RPMI8226 (cell line): Measurements from ENCODE around the gene CRYM.
"Not testable (repeated sequence)": the region's sequence is repeated elsewhere in the genome, so short reads cannot be mapped to it uniquely, and the experiment has no call there.

Source experiments
- DNase-seq: peaks from one replicate; pipeline ENCODE4 v3.0.0-alpha.2; 2015

The CRYM gene

DNA sequence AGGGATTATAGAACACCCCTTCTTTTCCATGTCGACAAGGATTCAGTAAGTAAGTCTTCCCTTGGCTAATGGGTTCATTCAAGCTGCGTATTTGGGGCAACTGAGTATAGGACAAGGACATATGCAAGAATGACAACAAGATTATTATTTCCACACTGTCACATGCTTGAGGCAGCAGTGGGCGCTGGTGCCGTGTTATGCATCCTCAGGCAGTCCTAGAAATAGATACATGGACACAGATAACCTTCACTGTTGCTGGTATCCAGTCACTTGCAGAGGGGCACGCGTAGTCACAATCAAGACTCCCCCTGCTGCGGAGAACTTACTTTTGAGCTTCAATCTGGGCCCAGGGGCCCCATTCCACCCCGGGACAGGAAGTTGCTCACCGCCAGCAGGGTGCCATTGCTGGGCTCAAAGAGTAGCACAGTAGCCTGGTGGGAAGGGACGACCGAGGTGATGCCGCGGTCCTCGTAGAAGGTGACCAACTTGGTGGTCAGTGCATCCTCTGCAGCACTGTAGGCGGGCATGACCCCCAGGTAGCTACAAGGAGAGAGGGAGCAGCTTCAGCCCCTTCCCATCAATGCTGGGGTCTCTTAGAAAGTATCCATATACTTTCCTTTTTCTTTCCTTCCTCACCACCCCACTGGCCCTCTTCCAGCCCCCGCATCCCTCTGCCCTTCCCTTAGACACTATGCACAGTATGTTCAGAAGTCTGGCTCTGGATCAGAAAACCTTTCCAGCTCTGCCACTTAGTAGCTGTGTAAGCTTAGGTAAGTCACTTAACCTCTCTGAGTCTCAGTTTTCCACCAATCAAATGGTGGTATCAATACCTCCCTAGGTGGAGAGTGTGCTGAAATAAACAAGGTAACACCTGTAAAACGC, 804 bp downstream of the CRYM start:
- DNase-seq: no peak

DNA sequence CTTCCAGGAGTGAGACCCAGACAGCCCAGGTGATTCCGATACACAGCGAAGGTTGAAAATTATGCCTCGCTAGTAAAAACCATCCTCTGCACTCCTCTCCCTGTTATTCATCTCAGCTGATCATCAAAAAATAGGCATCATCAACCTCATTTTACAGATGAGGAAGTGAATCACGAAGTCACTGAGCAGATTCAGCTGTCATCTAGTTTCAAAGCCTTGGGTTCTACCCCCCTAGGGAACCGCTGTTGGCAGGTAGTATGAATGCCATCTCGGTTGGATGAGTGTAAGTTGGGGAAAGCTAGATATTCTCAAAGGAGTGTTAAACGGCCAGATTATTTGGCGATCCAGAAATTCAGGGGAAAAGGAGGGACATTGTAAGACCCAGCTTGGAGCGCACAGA, 2.0 kb downstream of the CRYM start:
- DNase-seq: peak; percentile 54

DNA sequence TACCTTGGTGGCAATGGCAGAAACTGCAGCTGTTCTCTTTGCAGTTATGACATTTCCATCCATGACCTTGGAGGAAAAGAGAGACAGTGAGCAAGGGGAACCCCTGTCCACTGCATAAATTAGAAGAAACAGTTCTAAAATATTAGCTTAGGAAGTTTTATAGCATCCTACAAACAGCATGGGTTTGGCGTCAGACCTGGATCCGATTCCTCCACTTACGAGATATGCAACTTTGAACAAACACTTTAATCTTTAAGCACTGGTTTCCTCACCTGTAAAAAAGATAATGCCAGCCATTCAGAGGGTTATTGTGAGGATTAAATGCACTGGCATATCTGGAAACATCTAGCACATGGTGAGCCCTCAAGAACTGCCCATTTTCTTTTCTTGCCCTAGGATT, 2.6 kb downstream of the CRYM start:
- no peak for DNase-seq

DNA sequence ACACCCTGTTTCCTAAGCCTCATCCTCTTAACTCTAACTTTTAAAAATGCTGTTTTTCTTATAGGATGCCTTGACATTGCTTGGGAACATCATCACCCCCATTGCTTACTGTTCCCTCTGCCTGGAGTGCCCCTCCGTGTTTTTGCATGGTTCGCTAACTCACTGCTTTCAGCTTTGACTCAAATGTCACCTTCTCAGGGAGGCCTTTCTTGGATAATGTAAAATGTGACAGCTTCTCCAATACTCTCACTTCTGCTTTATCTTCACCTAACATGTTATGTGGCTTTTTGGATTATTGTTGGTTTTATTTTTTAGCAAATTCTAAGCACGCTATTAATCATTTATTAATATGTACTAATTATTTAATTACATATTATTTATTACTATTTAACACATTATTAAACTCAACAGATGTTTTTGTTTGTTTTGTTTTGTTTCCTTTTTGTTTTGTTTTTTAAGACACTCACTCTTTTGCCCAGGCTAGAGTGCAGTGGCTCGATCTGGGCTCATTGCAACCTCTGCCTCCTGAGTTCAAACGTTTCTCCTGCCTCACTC, 3.8 kb downstream of the CRYM start:
- DNase-seq: no peak

DNA sequence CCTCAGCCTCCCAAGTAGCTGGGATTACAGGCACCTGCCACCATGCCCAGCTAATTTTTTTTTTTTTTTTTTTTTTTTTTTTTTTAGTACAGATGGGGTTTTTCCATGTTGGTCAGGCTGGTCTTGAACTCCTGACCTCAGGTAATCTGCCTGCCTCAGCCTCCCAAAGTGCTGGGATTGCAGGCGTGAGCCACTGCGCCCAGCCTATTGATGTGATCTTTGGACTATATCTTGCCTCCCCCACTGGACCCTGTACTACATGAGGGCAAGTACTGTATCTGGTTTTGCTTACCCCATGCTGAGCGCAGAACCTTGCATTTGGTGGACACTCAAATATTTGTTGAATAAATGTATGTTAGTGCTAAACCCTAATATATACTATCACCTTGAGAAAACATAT, 5.3 kb downstream of the CRYM start:
- DNase-seq: not testable (repeated sequence)

DNA sequence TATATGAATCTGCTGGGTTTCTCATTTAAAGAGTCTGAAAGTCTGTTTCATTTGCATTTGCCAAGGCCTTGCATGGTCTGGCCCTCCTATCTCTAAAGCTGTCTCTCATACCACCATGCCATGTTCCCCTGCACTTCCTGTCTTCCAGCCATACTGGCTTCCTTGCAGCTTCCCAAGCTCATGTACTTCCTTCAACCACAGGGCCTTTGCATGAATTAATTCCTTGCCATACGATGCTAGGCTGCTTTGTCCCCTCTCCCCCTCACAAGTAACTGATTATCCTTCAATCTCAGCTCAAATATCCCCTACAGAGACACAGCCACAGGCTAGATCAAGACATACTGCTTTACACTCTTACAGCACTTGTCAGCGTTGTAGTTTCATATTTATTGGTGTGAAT, 5.8 kb downstream of the CRYM start:
- no peak for DNase-seq

DNA sequence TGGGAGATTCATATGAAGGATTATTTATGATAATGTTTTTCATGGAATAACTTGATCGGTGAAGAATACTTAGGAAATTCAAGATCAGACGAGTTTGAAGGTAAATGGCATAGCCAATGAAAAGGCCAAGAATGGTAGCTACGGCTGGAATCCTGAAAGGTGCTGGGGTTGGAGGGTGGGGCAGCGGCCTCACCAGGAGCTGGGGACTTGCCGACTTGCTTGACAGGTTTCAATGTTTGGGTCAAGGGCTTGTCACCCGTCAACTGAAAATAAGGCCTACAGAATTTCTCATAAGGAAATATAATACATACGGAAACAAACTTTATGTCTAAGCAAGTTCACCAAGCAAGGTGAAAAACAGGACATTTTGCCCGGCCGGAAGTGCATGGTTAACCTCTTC, 9.9 kb downstream of the CRYM start:
- no peak for DNase-seq

DNA sequence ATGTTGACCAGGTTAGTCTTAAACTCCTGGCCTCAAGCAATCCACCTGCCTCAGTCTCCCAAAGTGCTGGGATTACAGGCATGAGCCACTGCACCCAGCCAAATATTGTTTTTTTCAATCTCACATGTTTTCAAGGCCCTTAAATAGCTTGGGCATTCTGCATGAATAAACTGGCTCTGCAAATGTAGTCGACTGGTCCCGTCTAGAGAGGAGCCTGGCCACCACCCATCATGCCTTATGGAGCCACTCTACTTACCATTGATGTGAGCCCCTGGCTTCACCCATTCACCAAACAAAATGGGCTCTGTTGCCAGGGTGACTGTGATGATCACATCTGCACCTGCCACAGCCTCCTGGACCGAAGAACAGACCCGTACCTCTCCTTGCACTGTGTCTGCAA, 10.8 kb downstream of the CRYM start:
- no peak for DNase-seq

DNA sequence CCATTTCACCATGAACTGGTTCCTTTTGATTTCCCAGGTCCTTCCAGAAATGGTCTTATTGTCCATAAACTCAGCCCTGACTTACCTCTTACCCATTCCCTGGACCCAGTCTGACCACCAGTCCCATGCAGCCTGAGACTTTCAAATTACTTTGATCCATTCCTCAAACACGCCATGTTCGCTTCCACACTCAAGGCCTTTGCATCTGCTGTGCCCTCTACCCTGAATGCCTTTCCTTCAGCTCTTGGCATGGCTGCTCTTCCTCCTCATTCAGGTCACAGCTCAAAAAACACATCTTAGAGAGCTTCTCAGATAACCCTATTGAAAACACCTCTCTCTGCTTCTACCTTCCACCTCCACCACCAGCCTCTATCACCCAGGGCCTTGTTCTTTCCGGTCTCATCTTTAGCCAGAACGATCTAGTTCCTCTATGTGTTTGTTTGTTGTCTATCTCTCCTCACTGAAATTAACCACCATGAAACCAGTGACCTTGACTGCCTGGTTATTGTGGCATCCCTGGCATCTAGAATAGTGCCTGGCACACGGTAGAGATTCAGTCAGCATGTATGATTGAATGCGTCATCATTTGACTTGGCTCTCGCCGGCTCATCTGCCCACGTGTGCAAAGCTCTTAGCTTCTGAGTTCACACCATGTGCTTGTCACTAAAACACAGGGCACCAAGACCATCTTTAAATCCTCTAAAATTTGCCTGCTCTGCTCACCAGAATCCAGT, 12.8 kb downstream of the CRYM start:
- DNase-seq: no peak

DNA sequence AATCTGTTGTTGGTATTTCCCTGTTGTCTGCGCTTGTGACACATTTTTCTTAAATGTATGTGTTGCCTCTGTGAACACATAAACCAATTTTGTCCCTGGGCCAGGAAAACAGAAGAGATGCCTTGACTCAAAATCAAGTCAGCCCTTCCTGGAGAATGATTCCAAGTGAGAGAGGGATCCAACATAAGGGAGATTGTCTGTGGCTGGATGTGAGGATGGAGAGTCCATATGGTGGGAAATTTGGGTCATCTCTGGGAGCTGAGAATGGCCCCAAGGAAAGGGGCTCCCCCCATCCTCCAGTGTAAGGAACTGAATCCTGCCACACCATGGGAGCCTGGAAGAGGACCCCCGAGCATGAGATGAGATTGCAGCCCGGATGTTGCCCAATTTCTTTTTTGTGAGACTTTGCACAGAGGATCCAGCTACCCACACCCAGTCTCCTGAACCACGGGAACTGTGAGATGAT, 13.5 kb downstream of the CRYM start:
- DNase-seq: no peak

DNA sequence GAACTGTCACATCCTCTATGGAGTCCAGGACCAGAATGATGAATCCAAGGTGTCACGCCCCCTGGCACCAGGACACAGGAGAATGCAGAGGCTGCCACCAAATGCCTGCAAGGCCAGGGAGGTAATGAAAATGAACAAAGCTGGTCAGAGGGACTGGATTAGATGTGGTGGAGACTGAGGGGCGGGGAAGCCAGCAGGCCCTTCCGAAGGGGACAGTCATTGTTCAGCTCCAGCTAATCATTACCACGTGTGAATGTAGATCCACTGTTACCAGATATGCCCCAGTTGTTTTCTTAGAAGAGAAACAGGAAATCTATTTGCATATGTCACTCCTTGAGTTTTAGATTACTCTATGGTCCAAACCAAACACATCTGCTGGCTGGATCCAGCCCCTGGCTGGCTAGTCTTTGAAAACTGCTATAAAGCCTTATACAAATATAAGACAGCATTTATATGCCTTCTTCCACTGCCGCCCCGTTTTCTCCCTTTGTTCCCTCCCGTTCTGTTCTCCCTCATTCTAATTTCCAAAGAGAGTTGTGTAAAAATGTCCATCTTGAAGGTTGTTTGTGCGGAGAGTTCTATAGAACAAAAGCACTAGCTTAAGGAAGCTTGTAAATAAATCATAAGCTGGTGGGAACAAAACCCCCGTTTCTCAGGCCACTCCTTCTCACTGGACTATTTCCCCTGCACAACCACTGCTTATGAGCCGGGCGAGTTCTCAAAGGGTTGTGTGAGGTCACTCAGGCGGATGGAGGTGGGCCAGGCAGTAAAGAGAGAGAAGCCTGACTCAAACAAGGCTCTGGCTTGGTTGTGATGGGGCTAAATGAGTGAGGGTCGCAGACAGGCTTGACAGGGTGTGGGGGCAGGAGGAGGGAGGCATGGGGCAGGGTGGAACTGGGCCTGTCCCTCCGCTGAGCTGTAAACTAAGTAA, 14.2 kb downstream of the CRYM start:
- DNase-seq: no peak

DNA sequence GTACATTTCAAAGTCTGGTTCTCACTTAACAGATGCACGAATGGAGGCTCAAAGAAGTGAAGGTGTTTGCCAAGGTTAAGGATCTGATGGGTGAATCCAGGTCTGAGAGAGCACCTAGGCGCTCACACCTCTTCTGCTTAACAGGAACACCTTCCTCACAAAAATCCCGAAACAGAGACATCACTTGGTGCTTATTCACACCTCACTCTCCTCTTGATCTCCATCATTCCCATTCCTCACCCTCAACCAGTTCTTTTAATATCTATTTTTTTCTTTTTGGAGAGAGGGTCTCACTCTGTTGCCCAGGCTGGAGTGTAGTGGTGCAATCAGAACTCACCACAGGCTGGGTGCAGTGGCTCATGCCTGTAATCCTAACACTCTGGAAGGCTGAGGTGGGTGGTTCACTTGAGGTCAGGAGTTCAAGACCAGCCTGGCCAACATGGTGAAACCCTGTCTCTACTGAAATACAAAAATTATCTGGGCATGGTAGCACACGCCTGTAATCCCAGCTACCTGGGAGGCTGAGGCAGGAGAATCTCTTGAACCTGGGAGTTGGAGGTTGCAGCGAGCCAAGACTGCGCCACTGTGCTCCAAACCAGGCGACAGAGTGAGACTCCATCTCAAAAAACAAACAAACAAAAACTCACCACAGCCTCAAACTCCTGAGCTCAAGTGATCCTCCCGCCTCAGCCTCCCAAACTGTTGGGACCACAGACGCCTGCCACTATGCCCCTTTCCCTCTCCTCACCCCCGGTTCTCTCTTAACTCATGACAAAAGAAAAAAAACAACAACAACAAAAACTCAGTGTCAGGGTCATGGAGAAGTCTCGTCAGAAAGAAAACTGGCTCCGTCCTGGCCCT, 15.1 kb downstream of the CRYM start:
- no peak for DNase-seq

DNA sequence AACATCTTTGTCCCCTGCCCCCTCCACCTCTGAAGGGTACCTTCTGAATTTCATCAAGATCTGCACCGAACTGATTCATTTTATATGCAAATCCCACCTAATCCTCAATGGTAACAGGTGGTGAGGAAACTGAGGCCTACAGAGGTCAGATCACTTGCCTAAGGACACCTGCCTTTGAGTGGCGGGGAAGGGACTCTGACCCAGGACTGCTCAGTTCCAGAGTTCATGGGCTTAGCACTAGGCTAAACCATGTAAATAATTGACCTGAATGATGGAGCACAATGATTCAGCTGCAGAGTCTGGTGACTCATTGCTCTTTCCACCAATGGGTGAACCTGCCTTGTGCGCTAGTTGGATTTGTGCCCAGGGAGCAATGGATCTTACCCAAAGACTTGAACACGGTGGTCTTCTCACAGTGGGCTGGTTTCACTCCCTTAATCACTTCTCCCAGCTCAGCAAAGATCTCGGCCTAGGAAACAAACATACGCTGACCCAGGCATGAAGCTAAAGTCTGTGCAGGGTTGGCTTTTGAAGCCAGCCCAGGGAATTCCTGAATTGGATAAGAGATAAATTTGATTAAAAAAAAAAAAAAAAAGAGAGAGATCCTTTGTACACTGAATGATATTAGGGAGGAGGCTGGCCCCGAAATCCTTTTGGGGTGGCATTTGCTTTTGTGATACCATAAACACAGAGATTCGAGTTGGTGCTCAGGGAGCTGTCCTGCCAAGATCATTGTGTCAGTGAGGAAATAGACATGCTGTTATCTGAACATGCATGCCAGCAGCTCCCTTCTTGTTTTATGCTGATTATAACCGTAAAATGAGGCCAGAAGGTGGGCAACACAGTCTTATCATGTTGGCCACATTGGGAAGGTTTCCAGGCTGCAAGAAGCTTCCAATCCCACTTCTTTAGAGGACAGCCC, 17.0 kb downstream of the CRYM start:
- no peak for DNase-seq

DNA sequence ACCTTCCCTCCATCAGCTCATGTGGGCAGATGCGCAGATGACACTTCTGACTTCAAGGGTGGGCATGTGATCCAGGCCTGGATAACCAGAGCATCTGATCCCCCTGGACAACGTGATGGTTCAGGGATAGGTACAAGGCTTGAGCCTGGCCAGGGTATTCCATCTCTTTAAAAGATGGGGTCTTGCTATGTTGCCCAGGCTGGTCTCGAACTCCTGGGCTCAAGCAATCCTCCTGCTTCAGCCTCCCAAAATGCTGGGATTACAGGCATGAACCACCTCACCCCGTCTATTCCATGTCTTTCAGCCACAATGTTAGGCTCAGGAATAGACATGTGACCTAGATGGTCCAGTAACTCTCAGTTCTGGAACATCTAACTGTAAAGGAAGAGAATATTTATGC, 20.8 kb downstream of the CRYM start:
- no peak for DNase-seq

DNA sequence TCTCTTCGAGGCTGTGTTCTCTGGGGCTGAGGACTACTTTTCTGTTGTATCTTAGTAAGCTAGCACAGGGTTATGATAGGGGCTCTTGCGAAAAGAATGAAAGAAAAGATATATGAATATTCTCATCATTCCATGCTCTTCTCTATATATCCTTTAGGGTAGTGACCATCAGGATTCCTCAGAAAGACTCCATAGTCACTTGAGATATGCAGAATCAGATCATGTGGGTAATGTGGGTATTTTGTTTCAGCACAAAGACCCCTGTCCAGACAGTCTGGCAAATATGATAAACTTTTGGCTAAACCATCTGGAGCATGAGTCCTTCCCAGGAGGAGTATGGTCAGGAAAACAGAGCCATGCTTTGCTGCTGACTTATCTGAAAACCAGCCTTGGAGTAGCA, 21.5 kb downstream of the CRYM start:
- DNase-seq: no peak

DNA sequence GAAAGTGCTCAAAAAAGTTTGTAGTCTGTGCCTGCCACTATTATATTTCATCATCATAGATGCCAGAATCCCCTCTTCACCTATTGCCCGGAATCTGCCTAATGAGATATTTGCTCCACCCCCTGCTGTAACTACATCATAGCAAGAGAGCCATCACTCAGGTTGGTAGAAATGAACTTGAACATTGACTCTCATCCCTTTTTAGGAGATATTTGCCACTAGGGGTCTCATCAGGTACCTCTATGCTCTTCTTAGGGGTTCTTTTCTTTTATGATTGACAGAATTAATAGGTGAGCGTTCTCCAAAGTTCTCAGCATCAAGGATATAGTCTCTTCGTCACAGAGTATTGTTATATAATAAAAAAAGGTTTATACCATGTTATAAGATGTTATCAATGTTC, 24.6 kb downstream of the CRYM start:
- DNase-seq: no peak

DNA sequence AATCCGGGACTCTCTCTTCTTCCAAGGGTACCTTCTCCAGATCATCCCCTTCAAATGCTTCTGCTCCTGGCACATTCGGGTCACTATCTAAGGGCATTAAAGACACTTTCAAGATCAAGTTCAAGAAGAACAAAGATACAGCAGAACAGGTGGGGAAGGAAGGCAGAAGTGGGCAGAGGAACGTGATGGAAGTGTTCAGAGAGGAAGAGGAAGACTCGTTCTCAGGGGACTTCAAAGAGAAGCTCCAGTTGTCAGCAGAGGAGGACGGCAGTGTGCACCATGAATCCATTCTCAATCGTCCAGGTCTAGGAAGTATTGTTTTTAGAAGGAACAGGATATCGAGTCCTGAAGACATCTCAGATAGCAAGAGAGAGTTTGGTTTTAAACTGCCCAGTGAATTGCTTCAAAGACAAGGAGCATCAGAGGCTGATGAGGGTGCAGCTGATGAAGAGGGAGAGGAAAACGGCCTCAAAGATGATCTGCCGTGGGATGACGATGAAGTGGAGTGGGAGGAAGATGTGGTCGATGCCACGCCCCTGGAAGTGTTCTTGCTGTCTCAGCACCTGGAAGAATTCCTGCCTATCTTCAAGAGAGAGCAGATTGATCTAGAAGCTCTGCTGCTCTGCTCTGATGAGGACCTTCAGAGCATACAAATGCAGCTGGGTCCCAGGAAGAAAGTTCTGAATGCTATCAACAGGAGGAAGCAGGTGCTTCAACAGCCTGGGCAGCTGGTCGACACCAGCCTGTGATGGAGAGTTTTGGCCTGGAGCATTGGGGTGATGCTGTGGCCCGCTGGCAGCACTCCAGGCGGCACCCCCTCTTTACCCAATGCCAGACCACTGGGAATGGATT, 27.8 kb downstream of the CRYM start:
- DNase-seq: no peak

DNA sequence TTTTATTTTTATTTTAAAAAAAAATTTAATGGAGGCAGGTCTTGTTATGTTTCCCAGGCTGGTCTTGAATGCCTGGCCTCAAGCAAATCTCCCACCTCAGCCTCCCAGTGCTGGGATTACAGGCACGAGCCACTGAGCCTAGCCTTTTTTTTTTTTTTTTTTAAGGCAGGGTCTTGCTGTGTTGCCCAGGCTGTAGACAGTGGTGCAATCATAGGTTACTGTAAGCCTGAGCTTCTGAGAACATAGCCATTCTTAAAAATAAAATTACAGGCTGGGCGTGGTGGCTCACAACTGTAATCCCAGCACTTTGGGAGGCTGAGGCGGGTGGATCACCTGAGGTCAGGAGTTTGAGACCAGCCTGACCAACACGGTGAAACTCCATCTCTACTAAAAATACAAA, 29.9 kb downstream of the CRYM start:
- not testable (repeated sequence) for DNase-seq

DNA sequence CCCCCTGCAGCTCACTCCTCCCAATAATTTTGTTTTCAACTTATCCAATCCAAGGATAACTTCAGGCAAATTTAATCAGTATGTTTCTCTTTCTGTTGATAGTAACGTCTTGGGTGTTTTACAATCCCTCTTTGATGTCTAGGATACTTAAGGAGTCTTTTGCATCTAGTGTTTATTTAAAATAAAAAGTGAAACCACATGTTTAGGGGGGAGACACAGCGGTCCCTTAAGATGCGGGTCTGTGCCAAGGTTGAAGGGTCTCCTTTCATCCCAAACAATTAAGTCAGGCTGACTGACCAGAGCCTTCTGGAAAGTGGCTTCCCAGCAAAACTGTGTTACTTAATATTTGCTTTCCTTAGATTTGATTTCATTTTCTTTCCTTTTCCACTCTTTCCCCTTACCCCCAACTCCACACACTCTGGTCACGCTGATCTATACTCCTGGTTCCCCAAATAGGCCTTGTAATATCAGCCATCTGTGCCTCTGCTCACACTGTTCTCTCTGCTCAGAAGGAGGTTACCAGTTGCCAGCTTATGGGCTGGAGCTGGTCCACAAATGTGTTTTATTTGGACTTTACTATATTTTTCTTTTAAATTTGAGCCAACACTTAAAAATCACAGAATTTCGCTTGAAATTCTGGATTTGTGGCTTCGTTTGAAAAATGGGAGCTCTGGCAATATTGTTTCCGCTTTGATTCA, 33.4 kb downstream of the CRYM start:
- no peak for DNase-seq
